ENCODE data around the gene ELF4. TPM values are rescaled to one million over a fixed set of nuclear protein-coding genes. Genes with fewer than 3 reads are reported as not detected.

The ELF4 gene
- total RNA-seq, 4 donors from 2014 or later: 10.8 to 30.5 (median 15.0) TPM

GRCh38 chrX:130055899-130056298 lies 54.4 kb downstream of the ELF4 start:
- ATAC-seq (ENCODE audit: low FRiP score): no peak
- no peak for TF ChIP-seq CTCF (IDR thresholded peaks at IDR 0.05)
- DNase-seq (ENCODE audit: low spot score): no peak

DNA sequence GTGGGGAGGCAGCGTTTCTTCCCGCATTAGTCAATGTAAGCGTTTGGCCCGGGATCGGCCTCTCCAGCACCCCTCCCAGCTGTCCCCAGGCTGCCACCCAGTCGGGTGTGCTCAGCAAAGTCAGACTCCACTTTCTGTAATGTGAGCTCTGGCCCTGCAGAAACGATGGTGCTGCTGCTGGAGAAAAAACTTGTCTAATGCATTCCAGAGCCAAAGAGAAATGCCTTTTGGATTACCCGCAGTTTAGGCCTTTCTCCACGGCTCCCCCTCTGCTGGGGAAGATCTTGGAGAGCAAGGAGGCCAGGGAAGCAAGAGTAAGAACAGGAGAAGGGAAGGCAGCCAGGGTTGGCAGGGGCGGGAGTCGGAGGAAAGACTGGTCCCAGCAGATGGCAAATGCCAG lies 55.2 kb downstream of the ELF4 start:
- DNase-seq (ENCODE audit: low spot score) (no peak), ATAC-seq (ENCODE audit: low FRiP score) (no peak)
- no peak for TF ChIP-seq CTCF (IDR thresholded peaks at IDR 0.05)

- ATAC-seq (ENCODE audit: low FRiP score) (no peak), DNase-seq (ENCODE audit: low spot score) (no peak)
- no peak for TF ChIP-seq CTCF (IDR thresholded peaks at IDR 0.05)
These were observed 57.1 kb downstream of the ELF4 start for GRCh38 chrX:130053236-130053635.

DNA sequence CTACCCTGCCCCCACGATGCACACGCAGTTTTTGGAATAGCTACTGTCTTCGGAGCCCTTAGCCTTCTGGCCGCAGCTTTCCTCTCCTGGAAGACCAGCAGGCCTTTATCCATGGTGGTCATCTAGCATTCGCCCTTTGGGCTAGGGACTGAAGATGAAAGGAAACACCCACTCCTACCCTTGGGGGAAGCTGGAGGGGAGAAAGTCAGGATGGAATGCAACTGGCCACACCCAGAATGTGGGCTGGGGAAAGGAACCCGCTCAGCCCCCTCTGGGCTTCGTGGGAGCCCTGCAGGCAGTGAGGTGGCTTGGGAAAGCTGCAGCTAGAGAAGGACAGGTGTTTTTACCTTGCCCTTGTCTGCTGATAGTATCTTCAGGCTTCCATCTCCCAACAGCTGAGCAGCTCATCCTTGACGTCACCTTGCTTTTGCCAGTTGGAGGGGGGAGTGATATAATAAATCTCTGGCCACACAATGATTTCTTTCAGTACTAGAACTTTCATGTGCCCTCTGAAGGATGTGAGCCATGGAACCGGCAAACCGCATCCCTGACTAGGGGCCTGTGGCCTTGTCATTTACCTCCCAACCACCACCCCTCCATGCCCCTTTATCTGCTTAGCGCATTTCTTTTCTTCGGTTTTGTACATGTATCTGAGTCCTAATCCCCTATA lies 59.0 kb downstream of the ELF4 start:
- DNase-seq (ENCODE audit: low spot score) (no peak), ATAC-seq (ENCODE audit: low FRiP score) (no peak)
- TF ChIP-seq CTCF (IDR thresholded peaks at IDR 0.05): no peak

DNA sequence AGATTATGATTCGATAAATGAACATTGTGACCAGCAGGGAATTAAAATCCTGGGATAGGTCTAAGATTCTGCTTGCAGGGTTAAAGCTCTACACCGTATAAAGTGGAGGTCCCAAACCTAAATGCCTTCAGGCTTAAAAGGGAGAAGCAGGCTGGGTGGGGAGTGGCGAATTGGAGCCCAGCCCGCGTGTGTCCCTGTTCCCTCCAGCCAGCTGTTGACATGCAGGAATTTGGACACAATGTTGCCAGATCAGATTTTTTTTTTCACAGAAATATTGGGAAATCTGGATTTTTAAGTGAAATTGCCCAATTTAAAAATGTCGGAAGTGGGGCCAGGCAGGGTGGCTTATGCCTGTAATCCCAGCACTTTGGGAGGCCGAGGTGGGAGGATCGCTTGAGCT lies 60.5 kb downstream of the ELF4 start:
- TF ChIP-seq CTCF (IDR thresholded peaks at IDR 0.05): no peak
- ATAC-seq (ENCODE audit: low FRiP score) (no peak), DNase-seq (ENCODE audit: low spot score) (no peak)

- no peak for ATAC-seq (ENCODE audit: low FRiP score)
- TF ChIP-seq CTCF (IDR thresholded peaks at IDR 0.05): no peak
- DNase-seq (ENCODE audit: low spot score): no peak
These were observed 61.5 kb downstream of the ELF4 start for GRCh38 chrX:130048686-130049222.

DNA sequence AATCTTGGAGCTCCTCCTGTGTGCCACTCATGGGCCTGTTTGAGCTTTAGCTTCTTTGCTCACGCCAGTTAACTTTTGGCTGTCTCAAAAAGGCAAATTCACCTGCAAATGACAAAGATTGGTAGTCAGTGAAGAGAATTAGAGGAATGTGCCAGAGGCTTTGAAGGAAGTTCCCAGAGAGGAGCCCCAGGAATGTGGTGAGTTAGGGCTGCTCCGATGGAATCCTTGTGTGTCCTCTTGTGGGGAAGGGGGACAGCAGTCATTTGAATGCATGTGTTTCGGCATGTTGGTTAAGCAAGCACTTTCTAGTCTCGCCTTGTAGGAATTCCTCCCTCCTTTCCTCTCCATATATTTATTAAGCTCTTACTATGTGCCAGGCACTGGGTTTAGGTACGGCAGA lies 62.9 kb downstream of the ELF4 start:
- no peak for DNase-seq (ENCODE audit: low spot score)
- no peak for ATAC-seq (ENCODE audit: low FRiP score)
- TF ChIP-seq CTCF (IDR thresholded peaks at IDR 0.05): no peak
